Epithelial cell of proximal tubule (primary cell): ENCODE data around the gene PRC1. TPM values are rescaled to one million over a fixed set of nuclear protein-coding genes. Genes with fewer than 3 reads are reported as not detected.
"Not testable (repeated sequence)": the region's sequence is repeated elsewhere in the genome, so short reads cannot be mapped to it uniquely, and the experiment has no call there.

Experiments
- DNase-seq: peaks from one replicate; pipeline ENCODE4 v3.0.0-alpha.2; 2011; ENCODE audit warnings: low read depth
- H3K4me3 ChIP-seq: 2 replicates; pipeline ENCODE4 v1.5.1; 2011; ENCODE audit warnings: low read depth, mild to moderate bottlenecking, low read length
- CTCF ChIP-seq: conservative IDR thresholded peaks from 2 replicates; pipeline ENCODE4 v1.5.1; 2012; ENCODE audit warnings: low read depth, mild to moderate bottlenecking, low read length
- total RNA-seq: library from RNA; depleted of rRNA; stranded (reverse); fragments of >200 nt; gene quantifications from 2 replicates; pipeline ENCODE4 v1.2.3, GENCODE V29; 2015

The PRC1 gene
- total RNA-seq, 1 donor from 2014 or later, result 251 TPM

- TF ChIP-seq CTCF, result no peak
- H3K4me3 ChIP-seq, result peak overlapping the region; percentile 73
- DNase-seq, result no peak
Observed at GRCh38 chr15:90929246-90930019, 64.9 kb downstream of the PRC1 start.

GRCh38 chr15:90928106-90928505, 66.2 kb downstream of the PRC1 start:
- DNase-seq, result not testable (repeated sequence)

GRCh38 chr15:90926766-90927165, 67.6 kb downstream of the PRC1 start:
- DNase-seq, result not testable (repeated sequence)

More at GRCh38 chr15:90928106-90928505, 66.2 kb downstream of the PRC1 start:
- H3K4me3 ChIP-seq, result not testable (repeated sequence)

GRCh38 chr15:90924375-90924774, 70.0 kb downstream of the PRC1 start:
- no peak for TF ChIP-seq CTCF
- H3K4me3 ChIP-seq, result no peak overlapping the region
- no peak for DNase-seq

More at GRCh38 chr15:90926766-90927165, 67.6 kb downstream of the PRC1 start:
- H3K4me3 ChIP-seq, result not testable (repeated sequence)

GRCh38 chr15:90922712-90923322, 71.5 kb downstream of the PRC1 start:
- not testable (repeated sequence) for DNase-seq, H3K4me3 ChIP-seq

GRCh38 chr15:90921887-90922286, 72.4 kb downstream of the PRC1 start:
- no peak for DNase-seq
- H3K4me3 ChIP-seq, result no peak overlapping the region
- no peak for TF ChIP-seq CTCF

- no peak for TF ChIP-seq CTCF
- no peak for DNase-seq
- no peak overlapping the region for H3K4me3 ChIP-seq
Observed at GRCh38 chr15:90918835-90919234, 75.5 kb downstream of the PRC1 start.

GRCh38 chr15:90918034-90918788, 76.1 kb downstream of the PRC1 start:
- no peak overlapping the region for H3K4me3 ChIP-seq
- TF ChIP-seq CTCF, result no peak
- DNase-seq, result no peak
